ENCODE data around the gene RFNG. TPM values are rescaled to one million over a fixed set of nuclear protein-coding genes. Genes with fewer than 3 reads are reported as not detected.

Gene RFNG
- total and polyA plus RNA-seq, 10 of the 15 experiments (the other 5 are each of a cell fraction or from before 2014, with no cell fraction given) = 0.10 to 19.6 (median 6.2) TPM

GRCh38 chr17:82007228-82007494, 44.5 kb downstream of the RFNG start (continued):
- TF ChIP-seq E4F1 (IDR thresholded peaks at IDR 0.05; ENCODE audit: borderline replicate concordance, partially characterized antibody) (no peak), FOXK2 (IDR thresholded peaks at IDR 0.05) (no peak), NKRF (conservative IDR thresholded peaks at IDR 0.05) (no peak), TCF3 (IDR thresholded peaks at IDR 0.05; ENCODE audit: borderline replicate concordance, insufficient read depth, low read depth, low read length) (no peak), WRNIP1 (IDR thresholded peaks at IDR 0.05; ENCODE audit: borderline replicate concordance, low read depth, low read length) (no peak), RB1 (IDR thresholded peaks at IDR 0.05; ENCODE audit: borderline replicate concordance) (no peak), BCL11A (IDR thresholded peaks at IDR 0.05; ENCODE audit: low read depth, low read length) (no peak), IRF5 (IDR thresholded peaks at IDR 0.05; ENCODE audit: borderline replicate concordance) (no peak)
